ENCODE measurements around the gene SLC37A1. TPM values are rescaled to one million over a fixed set of nuclear protein-coding genes. Genes with fewer than 3 reads are reported as not detected.

SLC37A1 gene
- total and polyA plus RNA-seq, 2 of the 13 experiments (the other 11 are each of a cell fraction or from before 2014, with no cell fraction given): 0.22 to 0.40 TPM

- WGBS (ENCODE audit: low lambda C conversion rate): 19% methylated on average over 7 of the region's 7 CpGs
Observed at GRCh38 chr21:42619166-42619565, 105.5 kb downstream of the SLC37A1 start.

More at GRCh38 chr21:42619166-42619565, 105.5 kb downstream of the SLC37A1 start:
- no peaks in the 10 kb centered on the region for H3K36me3 ChIP-seq (replicated peaks in 1 of 2; ENCODE audit: control insufficient read depth in 1 of 2, insufficient read depth in 2 of 2, low read length in 2 of 2)
- peaks cover 2 to 36% of the 10 kb centered on the region in 2 experiments; a peak in 3 of 5 replicates for H3K27me3 ChIP-seq (ENCODE audit: control insufficient read depth in 1 of 2, insufficient read depth in 2 of 2, low read length in 2 of 2)
- POLR2A ChIA-PET: no interaction called here
- in situ Hi-C loops (cut with HindIII; ENCODE audit: extremely low pct_ligation_motif_present, low pct_unique_long_range_greater_than_20kb): no loop called here
- H3K4me2 ChIP-seq (ENCODE audit: low read depth, low read length): no peak overlapping the region
- CTCF ChIA-PET (ENCODE audit: low intra/inter-chr PET ratio, low total read pairs): no interaction called here
- no peak overlapping the region for H3K4me3 ChIP-seq (replicated peaks in 1 of 3; ENCODE audit: insufficient read depth in 1 of 3, low read depth in 2 of 3, low read length in 3 of 3)
- FAIRE-seq (no peak), ATAC-seq (no peak), DNase-seq (ENCODE audit: low spot score) (no peak)
- H3K27ac ChIP-seq (ENCODE audit: extremely low read length, insufficient read depth, low read length): no peak overlapping the region
- H3K9me3 ChIP-seq (ENCODE audit: low read length): no peaks in the 10 kb centered on the region
- peaks cover 65% of the 10 kb centered on the region for H3K4me1 ChIP-seq (ENCODE audit: insufficient read depth, low read length)
- no peaks in the 10 kb centered on the region for H4K20me1 ChIP-seq (ENCODE audit: insufficient read depth, low read length)
- intact Hi-C loops (cut with micrococcal nuclease; ENCODE audit: unreplicated experiment): no loop called here
- TF ChIP-seq SNAPC2 (CRISPR knock-in tag; IDR thresholded peaks at IDR 0.05): no peak
- no peak for TF ChIP-seq ZC3H4 (CRISPR knock-in tag; IDR thresholded peaks at IDR 0.05; ENCODE audit: borderline replicate concordance)
- no peak for TF ChIP-seq ZBTB38 (CRISPR knock-in tag; IDR thresholded peaks at IDR 0.05)
- no peak for TF ChIP-seq ZBTB10 (CRISPR knock-in tag; IDR thresholded peaks at IDR 0.05; ENCODE audit: borderline replicate concordance)
- no peak for TF ChIP-seq YY1 (IDR thresholded peaks at IDR 0.05; ENCODE audit: insufficient read depth, insufficient replicate concordance, low read depth, low read length)
- TF ChIP-seq ZNF251 (CRISPR knock-in tag; IDR thresholded peaks at IDR 0.05): no peak
- TF ChIP-seq ZNF577 (CRISPR knock-in tag; IDR thresholded peaks at IDR 0.05; ENCODE audit: borderline replicate concordance, low read depth): no peak
- TF ChIP-seq CERS6 (CRISPR knock-in tag; IDR thresholded peaks at IDR 0.05): no peak
- TF ChIP-seq ZNF326 (CRISPR knock-in tag; IDR thresholded peaks at IDR 0.05; ENCODE audit: borderline replicate concordance): no peak
- no peak for TF ChIP-seq ZNF589 (CRISPR knock-in tag; conservative IDR thresholded peaks at IDR 0.05)
- no peak for TF ChIP-seq ZBTB25 (CRISPR knock-in tag; IDR thresholded peaks at IDR 0.05)
- no TSS peak for BruUV-seq (replicated peaks)
- H2AFZ ChIP-seq (ENCODE audit: low read length): no peak overlapping the region
- no peak overlapping the region for H3K9ac ChIP-seq (ENCODE audit: insufficient read depth, low read depth, low read length)
- no peaks in the 10 kb centered on the region for H3K79me2 ChIP-seq (ENCODE audit: insufficient read depth, low read length)

Data from HepG2 (cell line).